GM21447 (cell line): ENCODE results near the gene PRG3.

Source experiments
- ATAC-seq: cut with Tn5 transposase; IDR thresholded peaks from one replicate; pipeline ENCODE4 v1.9.1; 2021; ENCODE audit not compliant: unreplicated experiment

PRG3 gene, protein sequence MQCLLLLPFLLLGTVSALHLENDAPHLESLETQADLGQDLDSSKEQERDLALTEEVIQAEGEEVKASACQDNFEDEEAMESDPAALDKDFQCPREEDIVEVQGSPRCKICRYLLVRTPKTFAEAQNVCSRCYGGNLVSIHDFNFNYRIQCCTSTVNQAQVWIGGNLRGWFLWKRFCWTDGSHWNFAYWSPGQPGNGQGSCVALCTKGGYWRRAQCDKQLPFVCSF

DNA sequence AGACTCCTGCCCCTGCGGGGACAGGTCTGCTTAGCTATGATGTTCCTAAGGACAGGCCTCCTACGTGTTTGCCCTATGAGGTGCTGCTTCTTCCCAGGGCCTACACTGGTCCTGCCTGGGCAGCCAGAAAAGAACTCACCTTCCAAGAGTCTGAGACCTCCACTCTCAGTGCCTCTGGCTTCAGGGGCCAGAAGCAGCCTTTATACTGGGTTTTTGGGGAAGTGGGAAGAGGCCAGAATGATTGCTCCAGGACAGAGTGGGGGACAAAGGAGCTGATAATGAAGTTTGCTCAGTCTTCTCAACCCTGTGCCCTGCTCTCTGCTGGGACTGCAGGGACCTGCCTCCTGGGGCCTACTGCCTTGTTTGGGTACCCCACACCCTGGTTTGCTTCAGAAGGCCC lies at the start of gene PRG3:
Gene PRG3, minus strand, starts transcription at position 176 of the 400 bp plus-strand sequence. CDS start 442 bp downstream, outside the sequence.
- no peak for ATAC-seq

DNA sequence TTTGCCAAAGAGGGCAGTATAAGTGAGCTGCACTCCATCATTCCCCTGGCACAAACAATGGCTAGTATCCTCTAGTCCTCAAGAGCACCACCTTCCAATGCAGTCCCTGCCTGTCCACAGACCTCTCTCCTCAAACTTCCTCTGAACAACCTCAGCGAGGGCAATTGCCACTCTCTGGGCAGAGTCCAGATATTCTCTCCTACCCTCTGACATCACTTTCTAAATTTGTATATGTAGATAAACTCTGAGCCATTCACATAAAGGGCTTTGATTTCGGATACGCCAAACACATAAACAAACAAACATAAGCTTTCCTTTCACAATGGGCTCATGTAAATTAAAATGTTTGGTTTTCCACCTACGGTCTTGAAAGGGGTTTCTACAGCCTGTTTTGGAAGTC lies 49.0 kb upstream of the PRG3 start:
- no peak for ATAC-seq

DNA sequence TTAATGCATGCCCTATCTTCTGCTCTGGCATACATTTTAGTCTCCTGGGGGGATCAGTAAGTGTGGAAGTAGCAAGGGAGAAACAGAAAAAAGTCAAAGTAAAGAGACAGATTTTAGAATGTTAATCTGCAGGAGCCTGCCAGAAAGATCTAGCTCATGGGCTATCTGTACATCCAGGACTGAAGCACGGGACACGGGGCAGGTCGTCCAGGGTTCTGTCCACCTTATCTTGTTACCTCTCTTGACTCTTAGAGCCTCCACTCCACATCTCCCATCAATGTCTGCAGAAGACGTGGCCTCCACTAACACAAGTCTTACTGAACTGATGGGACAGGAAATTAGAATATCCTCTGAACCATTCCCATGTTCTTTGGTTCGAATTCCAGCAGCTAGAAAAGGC lies 47.7 kb upstream of the PRG3 start:
- ATAC-seq = no peak

GRCh38 chr11:57427727-57428082 lies 46.8 kb upstream of the PRG3 start:
- ATAC-seq = no peak

DNA sequence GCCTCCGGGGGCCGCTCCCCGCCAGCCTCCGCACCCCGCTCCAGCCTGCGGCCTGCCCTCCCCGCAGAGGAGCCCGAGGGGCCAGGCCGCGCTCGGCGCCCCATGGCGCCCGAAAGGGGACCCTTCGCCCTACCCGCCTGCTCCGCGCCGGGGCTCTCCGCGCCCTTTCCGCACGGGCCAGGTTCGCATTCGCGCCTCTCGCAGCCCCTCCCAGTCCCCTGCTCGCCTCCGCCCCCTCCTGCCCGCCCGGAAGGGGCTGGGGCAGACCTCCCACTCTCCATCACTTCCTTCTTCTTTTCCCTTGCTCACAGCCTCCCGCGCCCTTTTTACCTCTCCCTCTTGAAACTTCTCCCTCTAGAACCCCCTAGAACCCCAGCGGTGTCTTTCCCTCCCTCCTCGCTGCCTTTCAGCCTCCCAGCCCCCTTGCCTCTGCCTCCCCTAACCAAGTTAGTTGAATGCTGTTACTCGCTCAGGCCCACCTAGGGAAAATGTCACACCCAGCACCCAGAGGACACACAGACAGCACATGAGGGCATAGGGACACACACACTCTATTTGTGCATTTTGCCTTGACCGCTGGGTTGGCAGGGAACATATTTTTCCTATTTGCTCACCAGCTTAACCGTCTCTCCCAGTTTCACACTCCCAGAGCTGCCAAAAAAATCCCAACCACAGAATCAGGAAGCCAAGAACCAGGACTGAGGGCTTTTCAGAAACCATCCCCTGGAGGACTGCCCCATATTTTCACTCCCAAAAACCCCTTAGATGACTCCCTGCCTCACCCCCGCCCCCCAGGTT lies 46.2 kb upstream of the PRG3 start, which contains the start of gene SLC43A3:
Gene SLC43A3, minus strand, starts transcription at position 193 of the 798 bp plus-strand sequence. CDS start 949 bp downstream, outside the sequence.
- peak; percentile 44 for ATAC-seq

GRCh38 chr11:57426439-57426928 lies 45.5 kb upstream of the PRG3 start:
- peak; percentile 0 for ATAC-seq

- no peak for ATAC-seq
Observed at GRCh38 chr11:57425565-57426438, 44.9 kb upstream of the PRG3 start.

- ATAC-seq = peak; percentile 89
Observed at GRCh38 chr11:57424792-57425564, 44.0 kb upstream of the PRG3 start.

DNA sequence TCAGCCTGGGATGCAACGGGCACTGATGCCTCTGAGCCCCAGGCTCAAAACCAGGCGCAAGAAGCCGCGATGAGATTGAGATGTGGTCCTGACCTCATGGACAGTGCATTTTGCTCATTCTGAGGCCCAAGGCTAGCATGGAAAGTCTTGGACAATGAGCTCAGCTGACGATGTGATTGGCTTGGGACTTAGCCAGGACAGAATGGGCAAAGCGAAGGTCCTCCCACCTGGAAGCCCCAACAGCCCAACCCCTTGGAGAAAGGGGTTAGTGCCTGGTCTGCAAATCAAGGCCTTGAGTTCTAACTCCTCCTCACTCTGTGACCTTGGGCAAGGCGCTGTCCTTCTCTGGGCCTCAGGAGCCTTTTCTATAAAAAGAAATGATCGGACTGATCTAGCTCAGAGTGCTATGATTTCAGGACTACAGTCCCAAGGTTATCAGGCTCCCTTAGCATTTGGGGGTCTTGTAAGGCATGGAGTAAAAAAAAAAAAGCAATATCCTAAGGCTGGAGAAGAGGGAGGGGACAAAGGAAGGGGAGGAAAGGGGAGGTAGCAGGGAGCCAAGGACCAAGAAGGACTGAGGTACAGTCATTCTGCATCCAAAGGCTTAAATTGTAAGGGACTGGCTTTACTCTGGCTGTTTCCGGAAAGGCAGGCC lies 43.3 kb upstream of the PRG3 start:
- no peak for ATAC-seq

GRCh38 chr11:57422669-57423068 lies 41.7 kb upstream of the PRG3 start:
- ATAC-seq = no peak

- ATAC-seq = no peak
Observed at GRCh38 chr11:57421805-57422204, 40.9 kb upstream of the PRG3 start.

GRCh38 chr11:57421066-57421465 lies 40.1 kb upstream of the PRG3 start:
- no peak for ATAC-seq

DNA sequence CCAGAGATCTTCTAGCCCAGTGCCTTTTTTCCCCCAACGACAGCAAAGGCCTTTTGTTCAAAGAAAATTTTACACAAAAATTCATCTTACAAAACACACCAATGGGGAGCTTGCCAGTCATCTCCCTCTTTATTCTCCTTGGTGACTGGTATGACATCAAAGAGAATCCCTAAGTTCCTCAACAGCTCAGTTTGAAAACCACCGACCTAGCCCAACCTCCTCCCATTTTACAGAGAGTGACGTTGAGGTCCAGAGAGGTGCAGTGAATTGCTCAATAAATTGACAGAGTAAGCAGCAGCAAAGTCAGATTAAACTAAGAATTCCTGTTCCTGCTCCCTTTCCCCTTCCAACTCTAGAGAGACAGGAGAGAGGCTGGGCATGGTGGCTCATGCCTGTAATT lies 38.2 kb upstream of the PRG3 start:
- ATAC-seq = no peak

DNA sequence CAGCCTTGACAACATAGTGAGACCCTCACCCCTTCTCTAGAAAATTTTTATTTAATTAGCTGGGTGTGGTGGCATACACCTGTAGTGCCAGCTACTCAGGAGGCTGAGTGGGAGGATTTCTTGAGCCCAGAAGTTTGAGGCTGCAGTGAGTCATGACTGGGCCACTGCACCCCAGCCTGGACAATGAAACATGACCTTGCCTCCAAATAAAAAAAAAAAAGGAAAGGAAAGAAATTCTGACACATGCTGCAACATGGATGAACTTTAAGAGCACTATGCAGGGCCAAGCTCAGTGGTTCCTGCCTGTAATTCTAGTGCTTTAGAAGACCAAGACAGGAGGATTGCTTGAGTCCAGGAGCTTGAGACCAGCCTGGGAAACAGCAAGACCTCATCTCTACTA lies 37.2 kb upstream of the PRG3 start:
- ATAC-seq = no peak

DNA sequence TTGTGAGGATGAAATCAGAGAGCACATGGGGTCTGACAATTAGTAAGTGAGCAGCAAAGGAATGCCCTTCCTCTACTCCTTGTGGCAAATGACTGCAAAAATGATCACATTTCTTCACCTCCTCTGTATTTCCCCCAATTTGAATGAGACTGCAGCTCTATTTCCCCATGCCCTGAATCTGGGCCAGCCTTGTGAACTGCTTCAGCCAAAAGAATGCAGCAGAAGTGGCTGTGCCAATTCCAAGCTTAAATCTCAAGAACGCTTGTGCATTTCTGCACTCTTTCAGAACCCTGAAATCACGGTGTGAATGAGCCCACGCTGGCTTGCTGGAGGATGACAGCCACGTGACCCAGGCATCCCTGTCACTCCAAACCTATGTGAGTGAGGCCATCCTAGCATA lies 36.1 kb upstream of the PRG3 start:
- no peak for ATAC-seq

GRCh38 chr11:57416436-57416835 lies 35.5 kb upstream of the PRG3 start:
- no peak for ATAC-seq

- ATAC-seq = no peak
Observed at GRCh38 chr11:57414612-57415212, 33.8 kb upstream of the PRG3 start.

DNA sequence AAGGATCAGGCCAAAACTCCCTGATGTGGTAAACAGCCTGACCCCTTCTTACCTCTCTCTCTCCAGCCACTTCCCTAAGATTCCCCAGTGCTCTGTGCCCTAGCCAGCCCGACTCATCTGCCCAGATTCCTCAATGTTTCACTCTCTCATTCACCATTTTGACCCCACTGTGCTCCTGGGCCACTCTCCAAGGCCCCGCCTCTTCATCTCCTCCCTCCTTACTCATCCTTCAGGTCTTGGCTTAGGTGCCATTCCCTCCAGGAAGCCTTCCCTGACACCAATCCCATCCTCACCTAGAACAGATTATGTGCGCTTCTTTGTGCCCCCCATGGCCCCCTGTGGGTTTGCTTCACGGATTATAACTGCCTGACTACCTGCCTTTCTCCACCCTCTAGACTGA lies 32.7 kb upstream of the PRG3 start:
- ATAC-seq = no peak

DNA sequence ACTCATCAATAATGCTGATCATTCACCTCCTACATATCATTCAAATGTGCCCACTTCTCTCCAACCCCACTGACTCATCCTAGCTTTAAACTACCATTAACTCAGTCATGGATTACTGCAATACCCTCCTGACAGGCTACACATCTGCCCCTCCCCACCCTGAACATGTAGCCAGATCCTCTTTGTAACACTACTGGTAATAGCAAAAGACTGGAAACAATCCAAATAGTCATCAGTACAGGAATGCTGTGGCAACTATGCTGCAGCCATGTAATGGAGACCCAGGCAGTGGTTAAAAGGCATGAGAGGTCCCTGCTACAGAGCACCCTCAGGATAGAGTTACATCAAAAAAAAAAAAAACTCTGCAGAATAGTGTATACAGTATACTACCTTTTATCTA lies 29.3 kb upstream of the PRG3 start:
- ATAC-seq = no peak
